Measurements from ENCODE around the gene GDPD4. TPM values are rescaled to one million over a fixed set of nuclear protein-coding genes. Genes with fewer than 3 reads are reported as not detected.
A peak's percentile ranks its signal among the peaks of the same experiment; 100 is the strongest.

GDPD4 gene
- total and polyA plus RNA-seq, 9 of the 15 experiments (the other 6 are each of a cell fraction or from before 2014, with no cell fraction given): 0.40 TPM; not detected in 8

DNA sequence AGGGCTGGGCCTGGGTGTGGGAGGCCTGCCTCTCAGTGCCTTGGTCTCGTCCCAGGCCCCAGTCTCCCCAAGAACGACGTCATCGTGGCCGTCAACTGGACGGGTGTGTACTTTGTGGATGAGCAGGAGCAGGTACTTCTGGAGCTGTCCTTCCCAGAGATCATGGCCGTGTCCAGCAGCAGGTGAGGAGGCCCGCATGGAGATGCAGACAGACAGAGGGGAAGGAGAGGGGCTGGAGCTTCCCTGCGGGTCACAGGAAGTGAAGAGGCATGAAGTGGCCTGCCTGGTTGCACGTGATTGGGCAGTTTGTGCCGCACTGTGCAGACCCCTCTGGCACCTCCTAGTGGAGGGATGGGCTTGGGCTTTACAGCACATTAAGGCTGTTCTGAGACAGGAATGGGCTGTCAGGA is 103.0 kb downstream of the GDPD4 start (continued):
- TF ChIP-seq, protein P1, sequence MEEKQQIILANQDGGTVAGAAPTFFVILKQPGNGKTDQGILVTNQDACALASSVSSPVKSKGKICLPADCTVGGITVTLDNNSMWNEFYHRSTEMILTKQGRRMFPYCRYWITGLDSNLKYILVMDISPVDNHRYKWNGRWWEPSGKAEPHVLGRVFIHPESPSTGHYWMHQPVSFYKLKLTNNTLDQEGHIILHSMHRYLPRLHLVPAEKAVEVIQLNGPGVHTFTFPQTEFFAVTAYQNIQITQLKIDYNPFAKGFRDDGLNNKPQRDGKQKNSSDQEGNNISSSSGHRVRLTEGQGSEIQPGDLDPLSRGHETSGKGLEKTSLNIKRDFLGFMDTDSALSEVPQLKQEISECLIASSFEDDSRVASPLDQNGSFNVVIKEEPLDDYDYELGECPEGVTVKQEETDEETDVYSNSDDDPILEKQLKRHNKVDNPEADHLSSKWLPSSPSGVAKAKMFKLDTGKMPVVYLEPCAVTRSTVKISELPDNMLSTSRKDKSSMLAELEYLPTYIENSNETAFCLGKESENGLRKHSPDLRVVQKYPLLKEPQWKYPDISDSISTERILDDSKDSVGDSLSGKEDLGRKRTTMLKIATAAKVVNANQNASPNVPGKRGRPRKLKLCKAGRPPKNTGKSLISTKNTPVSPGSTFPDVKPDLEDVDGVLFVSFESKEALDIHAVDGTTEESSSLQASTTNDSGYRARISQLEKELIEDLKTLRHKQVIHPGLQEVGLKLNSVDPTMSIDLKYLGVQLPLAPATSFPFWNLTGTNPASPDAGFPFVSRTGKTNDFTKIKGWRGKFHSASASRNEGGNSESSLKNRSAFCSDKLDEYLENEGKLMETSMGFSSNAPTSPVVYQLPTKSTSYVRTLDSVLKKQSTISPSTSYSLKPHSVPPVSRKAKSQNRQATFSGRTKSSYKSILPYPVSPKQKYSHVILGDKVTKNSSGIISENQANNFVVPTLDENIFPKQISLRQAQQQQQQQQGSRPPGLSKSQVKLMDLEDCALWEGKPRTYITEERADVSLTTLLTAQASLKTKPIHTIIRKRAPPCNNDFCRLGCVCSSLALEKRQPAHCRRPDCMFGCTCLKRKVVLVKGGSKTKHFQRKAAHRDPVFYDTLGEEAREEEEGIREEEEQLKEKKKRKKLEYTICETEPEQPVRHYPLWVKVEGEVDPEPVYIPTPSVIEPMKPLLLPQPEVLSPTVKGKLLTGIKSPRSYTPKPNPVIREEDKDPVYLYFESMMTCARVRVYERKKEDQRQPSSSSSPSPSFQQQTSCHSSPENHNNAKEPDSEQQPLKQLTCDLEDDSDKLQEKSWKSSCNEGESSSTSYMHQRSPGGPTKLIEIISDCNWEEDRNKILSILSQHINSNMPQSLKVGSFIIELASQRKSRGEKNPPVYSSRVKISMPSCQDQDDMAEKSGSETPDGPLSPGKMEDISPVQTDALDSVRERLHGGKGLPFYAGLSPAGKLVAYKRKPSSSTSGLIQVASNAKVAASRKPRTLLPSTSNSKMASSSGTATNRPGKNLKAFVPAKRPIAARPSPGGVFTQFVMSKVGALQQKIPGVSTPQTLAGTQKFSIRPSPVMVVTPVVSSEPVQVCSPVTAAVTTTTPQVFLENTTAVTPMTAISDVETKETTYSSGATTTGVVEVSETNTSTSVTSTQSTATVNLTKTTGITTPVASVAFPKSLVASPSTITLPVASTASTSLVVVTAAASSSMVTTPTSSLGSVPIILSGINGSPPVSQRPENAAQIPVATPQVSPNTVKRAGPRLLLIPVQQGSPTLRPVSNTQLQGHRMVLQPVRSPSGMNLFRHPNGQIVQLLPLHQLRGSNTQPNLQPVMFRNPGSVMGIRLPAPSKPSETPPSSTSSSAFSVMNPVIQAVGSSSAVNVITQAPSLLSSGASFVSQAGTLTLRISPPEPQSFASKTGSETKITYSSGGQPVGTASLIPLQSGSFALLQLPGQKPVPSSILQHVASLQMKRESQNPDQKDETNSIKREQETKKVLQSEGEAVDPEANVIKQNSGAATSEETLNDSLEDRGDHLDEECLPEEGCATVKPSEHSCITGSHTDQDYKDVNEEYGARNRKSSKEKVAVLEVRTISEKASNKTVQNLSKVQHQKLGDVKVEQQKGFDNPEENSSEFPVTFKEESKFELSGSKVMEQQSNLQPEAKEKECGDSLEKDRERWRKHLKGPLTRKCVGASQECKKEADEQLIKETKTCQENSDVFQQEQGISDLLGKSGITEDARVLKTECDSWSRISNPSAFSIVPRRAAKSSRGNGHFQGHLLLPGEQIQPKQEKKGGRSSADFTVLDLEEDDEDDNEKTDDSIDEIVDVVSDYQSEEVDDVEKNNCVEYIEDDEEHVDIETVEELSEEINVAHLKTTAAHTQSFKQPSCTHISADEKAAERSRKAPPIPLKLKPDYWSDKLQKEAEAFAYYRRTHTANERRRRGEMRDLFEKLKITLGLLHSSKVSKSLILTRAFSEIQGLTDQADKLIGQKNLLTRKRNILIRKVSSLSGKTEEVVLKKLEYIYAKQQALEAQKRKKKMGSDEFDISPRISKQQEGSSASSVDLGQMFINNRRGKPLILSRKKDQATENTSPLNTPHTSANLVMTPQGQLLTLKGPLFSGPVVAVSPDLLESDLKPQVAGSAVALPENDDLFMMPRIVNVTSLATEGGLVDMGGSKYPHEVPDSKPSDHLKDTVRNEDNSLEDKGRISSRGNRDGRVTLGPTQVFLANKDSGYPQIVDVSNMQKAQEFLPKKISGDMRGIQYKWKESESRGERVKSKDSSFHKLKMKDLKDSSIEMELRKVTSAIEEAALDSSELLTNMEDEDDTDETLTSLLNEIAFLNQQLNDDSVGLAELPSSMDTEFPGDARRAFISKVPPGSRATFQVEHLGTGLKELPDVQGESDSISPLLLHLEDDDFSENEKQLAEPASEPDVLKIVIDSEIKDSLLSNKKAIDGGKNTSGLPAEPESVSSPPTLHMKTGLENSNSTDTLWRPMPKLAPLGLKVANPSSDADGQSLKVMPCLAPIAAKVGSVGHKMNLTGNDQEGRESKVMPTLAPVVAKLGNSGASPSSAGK (IDR thresholded peaks at IDR 0.05): peak; percentile 84
- TF ChIP-seq ATF1 (CRISPR knock-in tag; IDR thresholded peaks at IDR 0.05) (no peak), ATF1 (tag; IDR thresholded peaks at IDR 0.05) (peak; percentile 62), RAD21 (CRISPR knock-in tag; conservative IDR thresholded peaks at IDR 0.05 in 1 of 2, IDR thresholded peaks at IDR 0.05 in 1 of 2) (peak; percentile 23 to 57), NCOA1 (IDR thresholded peaks at IDR 0.05; ENCODE audit: low read depth) (no peak), YBX1 (IDR thresholded peaks at IDR 0.05) (no peak), HLTF (IDR thresholded peaks at IDR 0.05) (no peak), JUND (IDR thresholded peaks at IDR 0.05; ENCODE audit: borderline replicate concordance, low read depth, low read length) (0 out of 2 replicates have a peak, but pooled peaks have one; percentile 1), JUND (tag; IDR thresholded peaks at IDR 0.05; ENCODE audit: borderline replicate concordance, low read depth, low read length) (no peak), SMAD4 (CRISPR knock-in tag; conservative IDR thresholded peaks at IDR 0.05) (peak; percentile 37; the same call in 1 of the 2 replicates), FOSL1 (tag; conservative IDR thresholded peaks at IDR 0.05) (0 out of 2 replicates have a peak, but pooled peaks have one; percentile 18), SMC3 (conservative IDR thresholded peaks at IDR 0.05; ENCODE audit: insufficient read depth, low read depth, low read length) (0 out of 2 replicates have a peak, but pooled peaks have one; percentile 24), CBX3 (IDR thresholded peaks at IDR 0.05; ENCODE audit: borderline replicate concordance in 1 of 2, low read length in 2 of 2) (peak in 1 of 2 experiments; percentile 53; a peak in 1 of 3 replicates), ATF7 (IDR thresholded peaks at IDR 0.05) (peak; percentile 93), NFRKB (IDR thresholded peaks at IDR 0.05; ENCODE audit: low read depth) (no peak)
- TF ChIP-seq, protein P2, sequence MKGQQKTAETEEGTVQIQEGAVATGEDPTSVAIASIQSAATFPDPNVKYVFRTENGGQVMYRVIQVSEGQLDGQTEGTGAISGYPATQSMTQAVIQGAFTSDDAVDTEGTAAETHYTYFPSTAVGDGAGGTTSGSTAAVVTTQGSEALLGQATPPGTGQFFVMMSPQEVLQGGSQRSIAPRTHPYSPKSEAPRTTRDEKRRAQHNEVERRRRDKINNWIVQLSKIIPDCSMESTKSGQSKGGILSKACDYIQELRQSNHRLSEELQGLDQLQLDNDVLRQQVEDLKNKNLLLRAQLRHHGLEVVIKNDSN (CRISPR knock-in tag; IDR thresholded peaks at IDR 0.05): peak; percentile 75
- TF ChIP-seq, protein P3, sequence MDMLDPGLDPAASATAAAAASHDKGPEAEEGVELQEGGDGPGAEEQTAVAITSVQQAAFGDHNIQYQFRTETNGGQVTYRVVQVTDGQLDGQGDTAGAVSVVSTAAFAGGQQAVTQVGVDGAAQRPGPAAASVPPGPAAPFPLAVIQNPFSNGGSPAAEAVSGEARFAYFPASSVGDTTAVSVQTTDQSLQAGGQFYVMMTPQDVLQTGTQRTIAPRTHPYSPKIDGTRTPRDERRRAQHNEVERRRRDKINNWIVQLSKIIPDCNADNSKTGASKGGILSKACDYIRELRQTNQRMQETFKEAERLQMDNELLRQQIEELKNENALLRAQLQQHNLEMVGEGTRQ (CRISPR knock-in tag; IDR thresholded peaks at IDR 0.05): peak; percentile 46
